C4-2B (cell line): ENCODE results near the gene GLYAT.

Experiments used
- ZFX ChIP-seq: fragments of 450-650 bp; IDR thresholded peaks from 2 replicates; pipeline ENCODE4 v1.6.1; 2017
- TF ChIP-seq, protein P1 (sequence below): fragments of 450-650 bp; conservative IDR thresholded peaks from 2 replicates; pipeline ENCODE4 v1.5.1; 2017; ENCODE audit warnings: mild to moderate bottlenecking

GRCh38 chr11:58770166-58770565, 38.4 kb upstream of the GLYAT start:
- TF ChIP-seq, protein P1, sequence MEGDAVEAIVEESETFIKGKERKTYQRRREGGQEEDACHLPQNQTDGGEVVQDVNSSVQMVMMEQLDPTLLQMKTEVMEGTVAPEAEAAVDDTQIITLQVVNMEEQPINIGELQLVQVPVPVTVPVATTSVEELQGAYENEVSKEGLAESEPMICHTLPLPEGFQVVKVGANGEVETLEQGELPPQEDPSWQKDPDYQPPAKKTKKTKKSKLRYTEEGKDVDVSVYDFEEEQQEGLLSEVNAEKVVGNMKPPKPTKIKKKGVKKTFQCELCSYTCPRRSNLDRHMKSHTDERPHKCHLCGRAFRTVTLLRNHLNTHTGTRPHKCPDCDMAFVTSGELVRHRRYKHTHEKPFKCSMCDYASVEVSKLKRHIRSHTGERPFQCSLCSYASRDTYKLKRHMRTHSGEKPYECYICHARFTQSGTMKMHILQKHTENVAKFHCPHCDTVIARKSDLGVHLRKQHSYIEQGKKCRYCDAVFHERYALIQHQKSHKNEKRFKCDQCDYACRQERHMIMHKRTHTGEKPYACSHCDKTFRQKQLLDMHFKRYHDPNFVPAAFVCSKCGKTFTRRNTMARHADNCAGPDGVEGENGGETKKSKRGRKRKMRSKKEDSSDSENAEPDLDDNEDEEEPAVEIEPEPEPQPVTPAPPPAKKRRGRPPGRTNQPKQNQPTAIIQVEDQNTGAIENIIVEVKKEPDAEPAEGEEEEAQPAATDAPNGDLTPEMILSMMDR, result no peak
- no peak for TF ChIP-seq ZFX
